Suprapubic skin (tissue), 4 donors: ENCODE data around the gene TMEM88. TPM values are rescaled to one million over a fixed set of nuclear protein-coding genes. Genes with fewer than 3 reads are reported as not detected.

ENCODE experiments used
- DNase-seq, 2 donors: peaks; one replicate each; pipeline ENCODE4 v3.0.0-alpha.2; 2019; ENCODE audit warnings: low spot score in 2 of 2
- H3K27ac ChIP-seq: fragments of 200-600 bp; sonication (generic); one replicate; pipeline ENCODE4 v1.5.1; 2019
- H3K27me3 ChIP-seq: fragments of 200-600 bp; sonication (generic); one replicate; pipeline ENCODE4 v1.5.1; 2019
- H3K36me3 ChIP-seq: fragments of 200-600 bp; sonication (generic); one replicate; pipeline ENCODE4 v1.5.1; 2019
- H3K4me1 ChIP-seq: fragments of 200-600 bp; sonication (generic); one replicate; pipeline ENCODE4 v1.5.1; 2019
- H3K4me3 ChIP-seq: fragments of 200-600 bp; sonication (generic); one replicate; pipeline ENCODE4 v1.5.1; 2019; ENCODE audit warnings: mild to moderate bottlenecking
- H3K9me3 ChIP-seq: fragments of 200-600 bp; sonication (generic); one replicate; pipeline ENCODE4 v1.5.1; 2019
- EP300 ChIP-seq: sonication (generic); formaldehyde crosslinking; IDR thresholded peaks from one replicate; pipeline ENCODE4 v1.6.1; 2017; ENCODE audit warnings: antibody characterized with exemption
- POLR2A ChIP-seq, 2 donors: fragments of 450-650 bp; IDR thresholded peaks; one replicate each; pipeline ENCODE4 v1.6.1; 2017; ENCODE audit warnings: antibody characterized with exemption in 2 of 2, mild to moderate bottlenecking in 2 of 2, moderate library complexity in 2 of 2
- POLR2AphosphoS5 ChIP-seq, 3 donors: sonication (generic); formaldehyde crosslinking; IDR thresholded peaks; one replicate each; pipeline ENCODE4 v1.6.1; 2017; ENCODE audit warnings: antibody characterized with exemption in 3 of 3
- WGBS: methylation state at CpG from one replicate; pipeline ENCODE4 v1.1.5; 2018; 5-methylcytosine and 5-hydroxymethylcytosine counted together
- total RNA-seq, 4 donors: library from RNA; depleted of rRNA; stranded (reverse); fragments of >200 nt; gene quantifications; one replicate each; pipeline ENCODE4 v1.1.0, GENCODE V29; 2016
- TF ChIP-seq, protein P1 (sequence below), 2 donors: fragments of 200-600 bp in 1 of 2; fragments of 450-650 bp in 1 of 2; sonication (generic) in 1 of 2; IDR thresholded peaks; one replicate each; pipeline ENCODE4 v1.5.1; 2016 to 2019; ENCODE audit warnings: antibody characterized with exemption in 2 of 2, mild to moderate bottlenecking in 1 of 2, moderate library complexity in 1 of 2

The TMEM88 gene
- total RNA-seq, 4 donors from 2014 or later = 4.2 to 7.6 (median 5.1) TPM

GRCh38 chr17:7818746-7819645 lies 35.9 kb upstream of the TMEM88 start:
- H3K9me3 ChIP-seq = no peaks in the 10 kb centered on the region
- WGBS = 88% methylated on average over 22 of the region's 27 CpGs
- no peak overlapping the region for H3K27ac ChIP-seq
- no peak for DNase-seq
- no peak overlapping the region for H3K4me3 ChIP-seq
- H3K27me3 ChIP-seq = peaks cover 2% of the 10 kb centered on the region
- no peaks in the 10 kb centered on the region for H3K4me1 ChIP-seq
- no peaks in the 10 kb centered on the region for H3K36me3 ChIP-seq
- TF ChIP-seq POLR2AphosphoS5 (IDR thresholded peaks at IDR 0.05) (no peak), EP300 (no peak), POLR2A (IDR thresholded peaks at IDR 0.05) (no peak)
- TF ChIP-seq, protein P1, sequence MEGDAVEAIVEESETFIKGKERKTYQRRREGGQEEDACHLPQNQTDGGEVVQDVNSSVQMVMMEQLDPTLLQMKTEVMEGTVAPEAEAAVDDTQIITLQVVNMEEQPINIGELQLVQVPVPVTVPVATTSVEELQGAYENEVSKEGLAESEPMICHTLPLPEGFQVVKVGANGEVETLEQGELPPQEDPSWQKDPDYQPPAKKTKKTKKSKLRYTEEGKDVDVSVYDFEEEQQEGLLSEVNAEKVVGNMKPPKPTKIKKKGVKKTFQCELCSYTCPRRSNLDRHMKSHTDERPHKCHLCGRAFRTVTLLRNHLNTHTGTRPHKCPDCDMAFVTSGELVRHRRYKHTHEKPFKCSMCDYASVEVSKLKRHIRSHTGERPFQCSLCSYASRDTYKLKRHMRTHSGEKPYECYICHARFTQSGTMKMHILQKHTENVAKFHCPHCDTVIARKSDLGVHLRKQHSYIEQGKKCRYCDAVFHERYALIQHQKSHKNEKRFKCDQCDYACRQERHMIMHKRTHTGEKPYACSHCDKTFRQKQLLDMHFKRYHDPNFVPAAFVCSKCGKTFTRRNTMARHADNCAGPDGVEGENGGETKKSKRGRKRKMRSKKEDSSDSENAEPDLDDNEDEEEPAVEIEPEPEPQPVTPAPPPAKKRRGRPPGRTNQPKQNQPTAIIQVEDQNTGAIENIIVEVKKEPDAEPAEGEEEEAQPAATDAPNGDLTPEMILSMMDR (IDR thresholded peaks at IDR 0.05) = no peak

- H3K27me3 ChIP-seq = peaks cover 2% of the 10 kb centered on the region
- no peaks in the 10 kb centered on the region for H3K9me3 ChIP-seq
- TF ChIP-seq EP300 = no peak
- H3K36me3 ChIP-seq = no peaks in the 10 kb centered on the region
- WGBS = 87% methylated on average over 5 of the region's 5 CpGs
- H3K4me1 ChIP-seq = peaks cover under 1% of the 10 kb centered on the region
- DNase-seq = no peak
- H3K27ac ChIP-seq = no peak overlapping the region
- no peak overlapping the region for H3K4me3 ChIP-seq
Observed at GRCh38 chr17:7820231-7820630, 34.6 kb upstream of the TMEM88 start.

DNA sequence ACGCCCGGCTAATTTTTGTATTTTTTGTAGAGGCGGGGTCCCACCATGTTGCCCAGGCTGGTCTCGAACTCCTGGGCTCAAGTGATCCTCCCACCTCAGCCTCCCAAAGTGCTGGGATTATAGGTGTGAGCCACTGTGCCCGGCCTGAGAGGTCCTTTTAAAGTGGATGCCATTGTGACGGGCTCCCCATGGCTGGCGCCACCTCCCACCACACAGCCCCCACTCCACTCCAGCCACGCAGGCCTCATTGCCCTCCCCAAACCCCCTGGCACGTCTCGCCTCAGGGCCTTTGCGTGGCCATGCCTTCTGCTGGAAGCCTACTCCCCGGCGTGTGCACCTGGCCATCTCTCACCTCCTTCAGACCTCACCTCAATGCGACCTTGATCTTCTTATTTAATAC lies 32.7 kb upstream of the TMEM88 start:
- WGBS = 72% methylated on average over 14 of the region's 14 CpGs

GRCh38 chr17:7823581-7824001 lies 31.3 kb upstream of the TMEM88 start:
- H3K36me3 ChIP-seq = no peaks in the 10 kb centered on the region

More for the DNA sequence above, 32.7 kb upstream of the TMEM88 start:
- peaks cover 2% of the 10 kb centered on the region for H3K27me3 ChIP-seq
- no peak for DNase-seq
- no peak for TF ChIP-seq POLR2A (IDR thresholded peaks at IDR 0.05)
- TF ChIP-seq EP300 = no peak
- no peaks in the 10 kb centered on the region for H3K36me3 ChIP-seq
- no peaks in the 10 kb centered on the region for H3K9me3 ChIP-seq
- no peak overlapping the region for H3K4me3 ChIP-seq
- H3K4me1 ChIP-seq = peaks cover 7% of the 10 kb centered on the region
- H3K27ac ChIP-seq = no peak overlapping the region

GRCh38 chr17:7824021-7824924 lies 30.6 kb upstream of the TMEM88 start:
- H3K9me3 ChIP-seq = no peaks in the 10 kb centered on the region
- no peaks in the 10 kb centered on the region for H3K36me3 ChIP-seq
- TF ChIP-seq POLR2AphosphoS5 (IDR thresholded peaks at IDR 0.05) (no peak), EP300 (no peak)
- H3K4me3 ChIP-seq = no peak overlapping the region
- H3K27ac ChIP-seq = no peak overlapping the region
- 66% methylated on average over 9 of the region's 9 CpGs for WGBS
- DNase-seq = no peak
- H3K4me1 ChIP-seq = peaks cover 7% of the 10 kb centered on the region
- H3K27me3 ChIP-seq = peaks cover 3% of the 10 kb centered on the region

More at GRCh38 chr17:7823581-7824001, 31.3 kb upstream of the TMEM88 start:
- Histone ChIP-seq H3K9me3 (no peaks in the 10 kb centered on the region), H3K4me1 (peaks cover 7% of the 10 kb centered on the region), H3K27me3 (peaks cover 3% of the 10 kb centered on the region), H3K4me3 (no peak overlapping the region), H3K27ac (no peak overlapping the region)
- 81% methylated on average over 20 of the region's 20 CpGs for WGBS
- no peak for DNase-seq
- TF ChIP-seq POLR2A (IDR thresholded peaks at IDR 0.05) = no peak

DNA sequence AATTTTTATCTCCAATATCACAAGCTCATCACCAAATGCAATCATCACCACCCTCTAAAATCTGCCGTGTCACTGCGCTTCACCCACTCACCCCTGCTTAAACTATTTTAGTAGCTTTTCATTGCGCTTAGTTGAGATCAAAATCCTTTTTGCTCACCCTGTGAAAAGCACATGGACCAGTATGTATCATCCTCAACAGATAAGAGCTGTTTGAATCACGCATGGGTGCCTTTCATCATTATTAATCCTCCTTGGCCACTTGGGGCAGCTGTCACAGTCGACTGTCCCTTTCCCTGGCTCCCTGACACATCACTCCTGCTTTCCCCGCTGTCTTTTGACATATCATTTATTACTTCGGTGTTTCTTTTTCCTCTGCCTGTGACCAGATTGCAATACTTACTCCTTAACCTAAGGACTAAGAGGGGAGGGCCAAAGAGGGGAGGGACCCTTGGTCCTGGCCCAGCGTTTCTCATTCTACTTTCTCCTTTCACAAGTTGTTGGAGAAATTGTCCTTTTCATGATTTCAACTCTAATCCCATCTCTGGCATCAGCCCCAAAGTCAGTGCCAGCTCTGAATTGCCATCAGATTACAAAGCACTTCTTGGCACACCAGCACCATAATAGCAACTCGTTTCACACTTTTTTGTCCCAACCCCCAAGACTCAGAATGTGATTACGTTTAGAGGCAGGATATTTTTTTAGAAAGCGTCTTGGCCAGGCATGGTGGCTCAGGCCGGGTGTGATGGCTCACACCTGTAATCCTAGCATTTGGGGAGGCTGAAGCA lies 29.5 kb upstream of the TMEM88 start:
- no peak for DNase-seq
- H3K27ac ChIP-seq = no peak overlapping the region
- 27% methylated on average over 12 of the region's 12 CpGs for WGBS

More for the DNA sequence above, 29.5 kb upstream of the TMEM88 start:
- no peaks in the 10 kb centered on the region for H3K36me3 ChIP-seq
- peaks cover 7% of the 10 kb centered on the region for H3K4me1 ChIP-seq
- no peak for TF ChIP-seq POLR2AphosphoS5 (IDR thresholded peaks at IDR 0.05)
- TF ChIP-seq POLR2A (IDR thresholded peaks at IDR 0.05) = no peak
- TF ChIP-seq, protein P1 (IDR thresholded peaks at IDR 0.05) = no peak
- H3K9me3 ChIP-seq = no peaks in the 10 kb centered on the region
- H3K4me3 ChIP-seq = no peak overlapping the region
- peaks cover 3% of the 10 kb centered on the region for H3K27me3 ChIP-seq
